KG1 (cell line): ENCODE results near the gene LEFTY2.
"Not testable (repeated sequence)": the region's sequence is repeated elsewhere in the genome, so short reads cannot be mapped to it uniquely, and the experiment has no call there.

Experiments used
- DNase-seq: peaks from one replicate; lab custom pipeline; 2025; lab: John Stamatoyannopoulos, UW

Gene LEFTY2

GRCh38 chr1:225953315-225953714, 12.3 kb upstream of the LEFTY2 start:
- no peak for DNase-seq

- DNase-seq, result no peak
Measured at GRCh38 chr1:225950905-225951497, 10.0 kb upstream of the LEFTY2 start.

DNA sequence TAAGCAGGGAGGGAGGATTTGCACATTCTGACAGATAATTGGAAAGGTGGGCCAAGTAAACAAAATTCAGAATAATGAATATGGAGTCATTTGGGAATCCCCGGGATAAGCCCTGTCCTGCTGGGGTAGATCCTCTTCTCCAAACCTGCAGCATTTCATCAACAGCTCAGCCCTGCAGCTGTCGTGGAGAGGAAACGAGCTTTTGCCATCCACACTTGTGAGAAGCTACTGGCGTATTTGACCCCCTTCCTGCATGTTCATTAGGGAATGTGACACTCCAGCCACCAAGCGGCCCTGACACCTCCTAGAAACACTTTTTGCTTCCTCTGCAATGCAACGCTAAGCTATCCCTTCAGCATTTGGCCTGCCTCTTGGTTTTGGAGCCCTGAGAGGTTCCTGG, 8.0 kb upstream of the LEFTY2 start:
- no peak for DNase-seq

DNA sequence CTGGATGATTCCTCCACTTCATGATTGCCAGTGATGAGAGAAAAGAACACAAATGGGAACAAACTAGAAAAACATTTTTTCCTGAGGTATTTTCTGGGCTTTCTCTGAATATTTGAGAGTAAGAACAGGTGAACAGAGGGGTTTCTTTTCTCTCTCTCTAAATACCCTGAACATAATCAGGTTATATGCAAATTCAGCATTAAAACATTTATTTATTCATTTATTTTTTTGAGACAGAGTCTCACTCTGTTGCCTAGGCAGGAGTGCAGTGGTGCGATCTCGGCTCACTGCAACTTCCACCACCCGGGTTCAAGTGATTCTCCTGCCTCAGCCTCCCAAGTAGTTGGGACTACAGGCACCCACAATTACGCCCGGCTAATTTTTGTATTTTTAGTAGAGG, 5.8 kb upstream of the LEFTY2 start:
- no peak for DNase-seq

GRCh38 chr1:225946082-225946620, 5.1 kb upstream of the LEFTY2 start:
- DNase-seq, result no peak

GRCh38 chr1:225945564-225945963, 4.5 kb upstream of the LEFTY2 start:
- DNase-seq, result no peak

GRCh38 chr1:225944951-225945350, 3.9 kb upstream of the LEFTY2 start:
- DNase-seq, result no peak

GRCh38 chr1:225944387-225944786, 3.4 kb upstream of the LEFTY2 start:
- DNase-seq, result no peak

DNA sequence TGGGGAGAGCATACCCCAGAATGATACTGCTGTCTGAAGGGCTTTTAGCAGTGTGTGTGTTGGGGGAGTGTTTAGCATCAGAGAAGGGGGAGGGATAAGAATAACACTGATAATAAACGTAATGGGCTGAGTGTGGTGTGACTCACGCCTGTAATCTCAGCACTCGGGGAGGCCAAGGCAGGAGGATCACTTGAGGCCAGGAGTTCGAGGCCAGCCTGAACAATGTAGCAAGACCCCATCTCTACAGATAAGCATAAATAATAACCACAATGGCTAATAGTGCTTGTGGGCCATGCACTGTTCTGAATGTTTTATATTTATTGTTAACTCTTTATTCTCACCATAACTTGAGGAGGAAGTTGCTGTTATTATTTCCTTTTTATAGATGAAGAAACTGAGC, 2.6 kb upstream of the LEFTY2 start:
- DNase-seq, result no peak

DNA sequence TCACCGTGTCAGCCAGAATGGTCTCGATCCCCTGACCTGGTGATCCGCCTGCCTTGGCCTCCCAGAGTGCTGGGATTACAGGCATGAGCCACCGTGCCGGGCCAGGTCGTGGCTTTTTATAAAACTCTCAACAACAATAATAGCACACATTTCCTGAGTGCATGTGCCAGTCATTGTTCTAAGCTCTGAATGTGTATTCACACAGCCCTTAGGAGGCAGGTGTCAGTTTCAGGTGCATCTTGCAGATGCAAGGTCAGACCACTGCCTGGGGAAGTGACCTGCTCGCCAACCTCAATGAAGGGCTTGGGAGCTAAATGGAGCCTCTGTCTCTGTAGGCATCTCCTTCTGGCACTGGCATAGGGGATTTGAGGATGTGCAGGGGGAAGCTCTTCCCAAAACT, 1.6 kb upstream of the LEFTY2 start:
- no peak for DNase-seq

GRCh38 chr1:225941942-225942222, 862 bp upstream of the LEFTY2 start:
- no peak for DNase-seq

- DNase-seq, result no peak
Measured at GRCh38 chr1:225940385-225941151, 452 bp downstream of the LEFTY2 start.

DNA sequence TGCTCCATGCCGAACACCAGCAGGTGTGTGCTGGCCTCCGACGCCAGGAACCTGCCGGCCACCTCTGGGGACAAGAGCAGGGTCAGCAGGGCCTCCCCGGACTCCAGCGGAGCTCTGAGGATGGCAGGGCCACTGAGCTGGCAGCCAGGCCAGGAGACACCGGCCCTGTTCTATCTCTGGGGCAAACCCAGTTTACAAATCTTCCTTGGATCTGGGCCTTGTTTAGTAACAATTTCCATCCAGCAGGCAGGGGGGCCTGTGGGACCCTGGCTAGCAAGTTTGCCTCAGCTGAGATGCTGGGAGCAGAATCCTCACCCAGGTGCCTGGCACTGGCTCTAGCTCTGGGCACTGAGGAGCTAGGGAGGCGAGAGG, 1.1 kb downstream of the LEFTY2 start:
- not testable (repeated sequence) for DNase-seq

- DNase-seq, result not testable (repeated sequence)
Measured at GRCh38 chr1:225939097-225939938, 1.7 kb downstream of the LEFTY2 start.

GRCh38 chr1:225937048-225937968, 3.7 kb downstream of the LEFTY2 start:
- no peak for DNase-seq

DNA sequence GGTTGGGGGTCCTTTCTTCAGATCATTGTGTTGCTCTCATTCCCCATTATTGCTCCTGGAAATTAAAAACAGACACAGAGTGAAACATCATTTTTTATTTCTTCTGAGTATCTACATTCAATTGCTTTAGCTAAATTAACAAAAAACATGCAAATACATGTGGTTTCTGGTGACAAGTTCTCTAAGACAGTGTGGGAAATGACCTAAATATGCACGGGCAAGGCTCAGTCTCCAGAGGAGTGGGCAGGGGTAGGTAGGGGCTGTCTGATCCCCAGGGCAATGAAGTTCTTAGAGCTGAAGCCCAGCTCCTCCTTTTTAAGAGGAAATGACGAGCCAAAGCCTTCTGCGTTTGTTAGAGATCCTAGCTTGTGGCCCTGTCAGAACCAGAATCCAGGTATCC, 4.5 kb downstream of the LEFTY2 start:
- DNase-seq, result no peak

- DNase-seq, result not testable (repeated sequence)
Measured at GRCh38 chr1:225936086-225936485, 4.9 kb downstream of the LEFTY2 start.

GRCh38 chr1:225934711-225935110, 6.3 kb downstream of the LEFTY2 start:
- DNase-seq, result no peak

DNA sequence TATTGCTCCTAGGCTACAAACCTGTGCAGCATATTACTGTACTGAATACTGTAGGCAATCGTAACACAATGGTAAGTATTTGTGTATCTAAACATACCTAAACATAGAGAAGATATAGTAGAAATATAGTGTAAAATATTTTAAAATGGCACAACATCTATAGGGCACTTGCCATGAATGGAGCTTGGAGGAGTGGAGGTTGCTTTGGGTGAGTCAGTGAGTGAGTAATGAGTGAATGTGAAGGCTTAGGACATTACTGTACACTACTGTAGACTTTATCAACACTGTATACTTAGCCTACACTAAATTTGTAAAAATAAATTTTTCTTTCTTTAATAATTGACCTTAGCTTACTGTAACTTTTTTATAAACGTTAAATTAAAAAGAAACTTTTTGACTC, 7.9 kb downstream of the LEFTY2 start:
- DNase-seq, result no peak

DNA sequence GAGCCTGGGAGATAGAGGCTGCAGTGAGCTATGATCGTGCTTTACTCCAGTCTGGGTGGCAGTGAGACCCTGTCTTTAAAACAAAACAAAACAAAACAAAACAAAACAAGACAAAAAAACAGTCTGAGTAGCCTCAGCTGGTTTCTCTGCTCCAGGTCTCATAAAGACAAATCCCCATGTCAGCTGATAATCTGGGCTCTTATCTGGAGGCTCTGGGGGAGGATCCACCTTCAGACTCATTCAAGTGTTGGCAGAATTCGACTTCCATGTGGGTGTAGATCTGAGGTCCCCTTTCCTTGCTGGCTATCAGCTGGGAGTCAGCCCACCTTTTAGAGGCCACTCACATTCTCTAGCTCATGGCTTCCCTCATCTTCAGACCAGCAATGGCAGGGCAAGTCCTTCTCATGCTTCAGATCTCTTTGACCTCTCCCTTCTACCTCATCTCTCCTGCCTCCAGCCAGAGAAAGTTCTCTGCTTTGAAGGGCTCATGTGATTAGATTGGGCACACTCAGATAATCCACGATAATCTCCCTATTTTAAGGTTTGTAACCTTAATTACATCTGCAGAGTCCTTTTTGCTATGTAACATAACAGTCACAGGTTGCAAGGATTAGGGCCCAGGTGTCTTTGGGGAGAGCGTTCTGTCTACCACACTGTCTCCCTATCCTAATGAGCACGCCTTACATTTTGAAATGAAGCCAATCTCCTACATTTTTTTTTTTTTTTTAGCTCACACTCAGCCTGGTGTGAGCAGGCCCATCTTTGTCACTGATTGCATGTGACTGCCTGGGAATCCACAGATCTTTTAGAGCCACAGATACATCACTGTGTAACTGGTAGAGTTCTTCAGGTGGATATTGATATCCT, 9.5 kb downstream of the LEFTY2 start:
- no peak for DNase-seq

GRCh38 chr1:225930566-225930965, 10.5 kb downstream of the LEFTY2 start:
- DNase-seq, result no peak
